GM19467 (cell line): ENCODE results near the gene NEGR1.
A peak's percentile ranks its signal among the peaks of the same experiment; 100 is the strongest.

ENCODE experiments used
- ATAC-seq: cut with Tn5 transposase; IDR thresholded peaks from one replicate; pipeline ENCODE4 v1.9.1; 2021; ENCODE audit warnings: mild to moderate bottlenecking, moderate library complexity; ENCODE audit not compliant: unreplicated experiment

NEGR1 gene

DNA sequence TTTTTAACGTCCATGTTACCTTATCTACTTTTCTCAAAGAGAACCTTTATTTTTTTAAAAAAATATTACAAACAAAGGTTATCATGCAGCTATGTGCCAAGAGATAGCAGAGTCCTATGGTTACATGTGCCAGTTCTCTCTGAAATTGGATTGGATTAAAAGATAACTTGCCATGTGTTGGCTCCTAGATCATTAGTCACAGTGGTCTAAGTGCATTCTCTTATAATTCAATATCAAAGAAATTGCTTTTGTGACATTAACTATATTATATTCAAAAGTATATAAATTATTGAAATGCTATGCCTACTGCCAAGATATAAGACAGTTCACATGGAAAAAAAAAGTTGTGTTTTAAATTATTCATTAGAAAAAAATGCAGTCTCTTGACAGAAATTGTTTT is 494.2 kb downstream of the NEGR1 start:
- no peak for ATAC-seq

DNA sequence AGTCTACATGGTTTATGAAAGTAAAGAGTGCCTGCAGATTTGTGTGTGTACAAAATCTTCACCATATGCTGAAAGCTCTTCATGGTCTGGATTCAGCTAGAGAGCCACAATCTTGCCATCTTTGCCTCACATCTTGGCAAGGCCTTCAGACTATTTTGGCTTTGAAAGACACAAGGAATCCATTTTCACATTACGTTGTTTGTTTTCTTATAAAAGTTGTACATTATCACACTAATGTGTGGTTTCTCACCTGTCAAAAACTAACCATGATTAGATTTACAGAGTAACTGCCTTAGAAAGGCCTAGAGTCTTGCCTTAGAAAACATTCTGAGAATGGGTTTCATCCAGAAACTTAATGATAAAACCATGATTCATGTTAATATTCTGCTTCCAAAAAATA is 494.6 kb downstream of the NEGR1 start:
- no peak for ATAC-seq

DNA sequence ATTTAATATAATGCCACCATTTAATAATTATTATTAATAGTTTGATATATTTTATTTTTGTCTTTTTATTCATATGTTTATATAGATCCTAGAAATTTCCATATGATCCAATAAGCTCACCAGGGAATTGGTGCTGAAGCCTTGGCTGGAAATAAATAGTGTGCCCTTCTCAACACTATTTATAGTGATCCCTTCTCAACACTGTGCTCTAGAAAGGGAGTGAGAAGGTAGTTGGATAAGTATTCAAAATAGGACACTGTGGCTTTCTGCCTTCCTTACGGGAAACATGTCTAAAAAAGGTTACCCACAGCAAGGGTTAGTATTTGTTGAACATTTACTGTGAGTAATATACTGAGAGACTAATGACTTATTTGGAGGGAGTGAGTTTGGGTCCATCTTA is 496.1 kb downstream of the NEGR1 start:
- ATAC-seq, result no peak

DNA sequence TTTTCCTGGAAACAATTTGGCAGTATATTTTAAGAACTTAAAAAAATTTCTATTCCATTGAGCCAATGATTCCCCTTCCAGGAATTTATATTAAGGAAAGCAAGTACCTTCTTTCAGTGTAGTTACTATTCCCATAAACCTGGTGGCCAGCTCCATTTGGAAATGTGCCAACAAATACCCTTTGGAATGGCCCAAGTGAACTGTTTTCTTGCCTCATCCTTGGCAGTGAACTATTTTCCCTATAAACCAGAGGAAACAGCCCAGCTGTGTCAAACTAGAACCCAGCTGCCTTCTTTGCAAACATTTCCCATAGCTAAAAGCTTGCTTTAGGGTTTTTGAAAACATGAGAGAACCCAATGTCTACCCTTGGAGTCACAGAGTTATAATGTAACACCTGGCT is 496.9 kb downstream of the NEGR1 start:
- ATAC-seq, result no peak

DNA sequence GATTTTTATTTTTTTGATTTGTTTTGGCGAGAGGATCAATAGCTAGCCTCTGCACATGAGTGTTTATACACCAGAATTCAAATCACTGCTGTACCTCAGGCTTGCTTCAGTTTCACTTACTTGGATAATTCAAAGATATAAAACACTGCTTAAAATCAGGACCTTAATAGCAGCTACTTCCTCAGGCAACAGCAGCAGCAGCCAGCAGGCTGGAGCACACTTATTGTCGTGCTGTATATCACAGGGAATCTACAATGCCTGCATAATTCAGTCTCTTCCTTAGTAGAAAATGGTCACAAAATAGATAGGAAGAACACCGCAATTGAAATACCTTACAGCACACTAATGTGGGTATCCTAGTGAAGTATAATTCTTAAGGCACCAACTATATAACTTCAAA is 497.3 kb downstream of the NEGR1 start:
- ATAC-seq, result no peak

DNA sequence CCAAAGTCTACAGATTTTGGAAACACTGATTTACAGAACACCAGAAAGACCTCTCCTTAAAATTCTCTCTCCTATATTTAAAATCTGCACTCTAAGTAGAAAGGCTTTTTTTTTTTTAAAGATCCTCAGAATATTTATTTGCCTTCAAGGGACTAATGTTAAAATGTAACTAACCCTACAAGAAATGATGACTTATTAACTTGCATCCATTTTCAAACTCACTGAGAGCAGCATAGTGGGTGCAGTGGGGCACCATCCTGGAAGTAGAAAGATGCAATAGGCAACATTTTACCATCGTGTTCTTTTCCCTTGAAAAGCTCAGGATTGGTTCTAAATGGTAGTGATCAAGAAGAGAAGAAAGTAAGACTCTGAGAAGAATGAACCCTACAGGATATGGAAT is 498.1 kb downstream of the NEGR1 start:
- no peak for ATAC-seq

DNA sequence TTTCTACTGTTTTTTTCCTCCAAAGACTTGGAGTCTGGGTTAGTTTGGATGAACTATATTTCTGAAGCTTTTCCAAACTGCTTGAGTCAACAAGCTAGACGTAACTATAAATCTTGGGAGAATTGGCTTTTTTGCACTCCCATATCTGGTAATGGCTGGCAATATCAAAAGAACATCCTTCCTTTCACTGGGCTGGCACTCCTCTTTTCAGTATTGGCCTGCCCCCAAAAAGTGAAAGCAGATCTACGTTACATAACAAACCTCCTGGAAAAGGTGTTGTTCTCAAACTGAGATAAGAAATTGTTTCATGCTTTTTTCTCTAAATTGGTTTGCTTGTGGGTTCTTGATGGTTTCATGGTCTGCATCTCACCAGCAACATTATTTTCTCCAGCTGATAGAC is 499.3 kb downstream of the NEGR1 start:
- no peak for ATAC-seq

DNA sequence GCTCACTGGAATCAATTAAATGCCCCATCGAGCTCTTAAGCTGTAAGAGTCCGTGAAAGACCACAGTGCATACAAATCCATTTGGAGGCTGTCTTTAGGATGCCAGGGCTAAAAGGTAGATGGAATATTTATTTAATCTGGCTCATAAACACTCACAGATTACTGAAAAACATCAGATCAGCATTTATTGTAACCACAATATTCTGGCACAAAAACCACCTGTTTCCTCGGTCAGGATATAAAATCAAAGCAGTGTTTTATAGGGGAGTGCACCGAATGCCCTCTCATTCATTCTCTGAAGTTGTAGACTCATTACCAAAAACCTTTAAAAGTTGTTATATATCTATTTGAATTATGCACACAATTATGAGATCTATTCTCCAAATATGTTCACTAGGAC is 500.9 kb downstream of the NEGR1 start:
- ATAC-seq, result no peak

DNA sequence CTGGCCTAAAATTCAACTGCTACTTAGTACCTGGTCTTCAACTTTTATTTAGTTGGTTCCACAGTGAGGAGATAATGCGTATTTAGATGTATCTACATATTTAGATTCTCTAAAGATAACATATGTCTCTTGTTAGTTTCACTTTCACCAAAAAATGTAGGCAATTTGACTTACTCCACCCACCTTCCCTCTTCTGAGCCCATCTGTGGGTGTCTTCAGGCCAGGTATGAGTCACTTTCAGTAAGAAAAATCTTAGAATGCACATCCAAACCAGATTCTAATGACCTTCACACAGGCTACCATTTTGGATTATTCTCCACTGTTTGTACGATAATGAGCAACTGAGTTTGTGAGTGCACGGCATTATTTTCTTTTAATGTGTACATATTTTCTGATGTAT is 501.7 kb downstream of the NEGR1 start:
- peak; percentile 61 for ATAC-seq

DNA sequence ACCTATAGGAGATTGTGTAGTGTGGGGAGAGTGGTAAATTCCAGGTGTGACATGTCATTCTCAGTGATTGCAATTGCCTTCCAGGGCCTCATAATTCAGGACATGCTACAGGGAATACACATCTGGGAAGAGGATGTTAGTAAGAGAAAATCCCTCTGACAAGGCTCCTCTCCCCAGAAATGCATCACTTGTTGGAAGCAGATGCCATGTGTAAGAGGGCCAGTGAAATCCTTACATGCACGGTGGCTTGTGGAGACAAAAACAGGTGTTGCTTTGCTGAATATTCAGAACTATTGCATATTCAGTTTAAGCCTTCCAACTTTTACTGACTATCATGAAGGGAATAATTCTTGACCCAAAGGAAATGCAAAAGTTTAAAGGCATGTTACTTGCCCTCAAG is 503.4 kb downstream of the NEGR1 start:
- no peak for ATAC-seq

DNA sequence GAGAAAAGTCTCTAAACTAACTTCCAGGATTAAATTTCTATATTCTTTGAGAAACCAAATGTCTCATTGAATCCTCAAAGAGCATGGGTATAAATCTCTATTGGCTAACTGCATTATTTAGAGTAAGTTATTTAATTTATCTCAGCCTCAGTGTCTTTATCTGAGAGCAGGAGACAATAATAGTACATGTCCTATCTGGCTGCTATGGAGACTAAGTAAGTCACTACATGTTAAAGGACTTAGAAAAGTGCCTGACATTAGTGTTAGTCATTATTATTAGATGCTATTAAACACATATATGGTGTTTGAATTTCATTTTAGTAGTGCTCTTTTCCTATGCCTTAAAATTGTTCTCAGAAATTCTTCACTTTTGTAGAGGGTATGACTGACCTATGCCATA is 505.2 kb downstream of the NEGR1 start:
- no peak for ATAC-seq

DNA sequence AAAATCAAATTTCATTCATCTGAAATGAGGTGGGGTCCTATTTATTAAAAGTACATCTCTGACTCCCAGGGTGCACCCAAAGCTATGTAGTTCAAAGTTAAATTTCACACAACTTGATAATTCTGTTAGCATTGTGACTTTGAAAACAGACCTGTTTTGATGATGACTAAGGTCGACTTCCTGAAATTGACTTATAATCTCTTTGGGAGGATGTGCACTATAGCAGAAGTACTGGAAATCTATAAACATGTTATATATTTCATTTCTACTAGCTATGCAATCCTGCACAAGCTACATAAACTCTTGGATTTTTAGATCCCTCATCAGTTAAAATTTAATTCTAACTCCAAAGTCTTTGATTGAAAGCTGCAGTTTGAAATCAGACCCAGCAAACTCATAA is 507.6 kb downstream of the NEGR1 start:
- ATAC-seq, result no peak

DNA sequence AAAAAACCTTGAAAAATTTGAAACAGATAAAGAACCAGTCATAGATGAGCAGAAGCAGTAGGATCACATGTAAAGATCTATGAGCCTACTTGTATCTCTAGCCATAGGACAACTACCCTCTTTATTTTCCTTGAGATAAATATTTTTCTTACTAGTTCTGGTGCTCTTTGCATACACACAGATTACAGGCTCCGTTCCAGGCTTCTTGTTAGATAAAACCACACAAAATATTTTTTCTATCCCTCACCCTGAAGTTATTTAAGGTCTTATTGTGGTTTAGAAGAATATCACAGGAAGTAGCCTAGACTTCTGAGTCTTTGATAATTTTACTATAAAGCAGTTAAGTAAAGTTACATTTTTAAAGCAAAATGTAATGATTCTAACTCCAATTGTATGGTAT is 512.2 kb downstream of the NEGR1 start:
- ATAC-seq, result no peak

DNA sequence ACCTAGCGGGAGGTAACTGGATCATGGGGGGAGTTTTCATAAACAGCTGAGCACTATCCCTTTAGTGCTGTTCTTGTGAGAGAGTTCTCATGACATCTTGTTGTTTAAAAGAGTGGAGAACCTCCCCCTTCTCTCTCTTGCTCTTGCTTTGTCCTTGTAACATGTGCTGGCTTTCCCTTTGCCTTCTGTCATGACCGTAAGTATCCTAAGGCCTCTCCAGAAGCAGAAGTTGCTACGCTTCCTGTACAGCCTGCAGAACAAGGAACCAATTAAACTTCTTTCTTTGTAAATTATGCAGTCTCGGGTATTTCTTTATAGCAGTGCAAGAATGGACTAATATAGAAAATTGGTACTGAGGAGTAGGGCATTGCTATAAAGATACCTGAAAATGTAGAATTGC is 515.6 kb downstream of the NEGR1 start:
- no peak for ATAC-seq

DNA sequence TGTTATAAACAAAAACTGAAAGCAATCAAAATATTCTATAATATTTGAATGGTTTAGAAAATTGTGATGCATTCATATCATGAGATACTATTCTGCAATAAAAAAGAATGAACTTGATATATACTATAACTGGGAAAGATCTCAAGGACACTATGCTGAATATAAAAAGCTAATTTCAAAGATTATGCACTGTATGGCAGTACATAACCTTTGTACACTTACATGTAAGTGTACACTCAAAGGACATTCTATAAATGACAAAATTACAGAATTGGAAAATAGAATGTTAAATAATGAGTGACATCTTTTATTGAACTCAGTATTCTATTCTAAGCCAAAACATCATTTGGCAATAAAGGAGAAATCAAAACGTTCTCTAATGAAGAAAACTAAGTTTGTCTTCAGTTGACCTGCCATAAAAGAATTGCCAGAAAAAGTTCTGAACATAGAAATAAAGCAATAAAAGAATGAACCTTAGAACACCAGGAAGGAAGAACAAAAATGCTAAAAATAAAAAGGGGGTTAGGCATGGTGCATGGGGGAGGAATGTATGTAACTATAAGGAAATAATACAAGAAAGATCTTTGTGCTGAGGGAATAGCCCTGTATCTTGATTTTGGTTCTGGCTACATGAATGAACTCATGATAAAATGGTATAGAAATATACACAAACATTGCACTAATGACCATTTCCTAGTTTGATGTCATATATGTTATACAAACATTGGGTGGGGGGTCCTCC is 519.7 kb downstream of the NEGR1 start:
- no peak for ATAC-seq

DNA sequence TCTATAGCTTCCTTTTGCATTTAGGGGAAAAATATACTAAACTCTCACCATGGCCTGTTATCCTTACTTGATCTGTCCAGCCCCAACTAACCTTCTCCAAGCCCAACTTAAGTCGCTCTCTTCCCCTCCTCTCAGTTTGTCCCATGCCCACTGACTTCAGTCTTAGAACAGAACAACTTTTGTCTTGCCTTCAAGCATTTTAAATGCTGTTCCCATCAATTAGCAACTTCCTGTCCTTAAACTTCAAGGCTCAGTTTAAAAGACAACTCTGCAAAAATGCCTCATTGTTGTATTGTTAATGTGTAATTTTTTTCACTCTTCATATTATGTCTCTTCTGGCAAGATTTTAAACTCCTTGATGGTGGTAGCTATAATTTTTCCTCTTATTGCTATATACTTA is 526.9 kb downstream of the NEGR1 start:
- ATAC-seq, result no peak

DNA sequence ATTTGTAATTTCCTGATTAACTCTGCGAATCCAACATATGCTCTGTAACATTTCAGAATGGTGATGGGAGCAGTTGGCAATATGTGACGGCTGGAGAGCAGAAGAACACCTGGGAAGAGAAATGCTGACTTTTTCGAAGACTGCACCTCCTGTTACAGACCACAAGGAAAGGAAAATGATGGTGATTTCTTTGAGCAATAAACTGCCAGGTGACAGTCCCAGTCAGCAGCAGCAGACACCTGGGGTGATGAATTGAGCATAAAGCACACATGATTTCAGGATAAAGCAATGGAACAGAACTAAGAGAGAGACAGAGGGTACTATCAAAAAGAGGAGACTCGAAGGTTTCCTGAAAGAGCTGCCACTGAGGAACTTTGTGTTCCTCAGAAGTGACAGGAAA is 528.6 kb downstream of the NEGR1 start:
- ATAC-seq, result no peak

DNA sequence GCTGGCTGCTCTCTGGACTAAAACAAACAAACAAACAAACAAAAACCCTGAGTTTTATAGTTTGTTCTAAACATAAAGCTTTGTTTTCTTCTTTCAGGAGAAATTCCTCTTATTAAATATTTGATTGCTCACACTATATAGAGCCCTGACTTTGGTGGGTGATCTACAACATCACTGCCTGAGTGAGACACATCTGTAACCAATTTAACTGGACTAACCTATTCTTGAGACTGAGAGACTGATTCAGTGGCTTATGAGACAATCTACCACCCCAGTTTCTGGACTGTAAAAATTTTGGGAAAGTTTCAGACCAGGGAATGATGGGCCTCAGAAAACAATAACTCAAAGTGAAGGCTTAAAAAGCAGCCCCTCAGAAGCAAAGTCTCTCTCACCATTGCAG is 537.0 kb downstream of the NEGR1 start:
- ATAC-seq, result no peak

DNA sequence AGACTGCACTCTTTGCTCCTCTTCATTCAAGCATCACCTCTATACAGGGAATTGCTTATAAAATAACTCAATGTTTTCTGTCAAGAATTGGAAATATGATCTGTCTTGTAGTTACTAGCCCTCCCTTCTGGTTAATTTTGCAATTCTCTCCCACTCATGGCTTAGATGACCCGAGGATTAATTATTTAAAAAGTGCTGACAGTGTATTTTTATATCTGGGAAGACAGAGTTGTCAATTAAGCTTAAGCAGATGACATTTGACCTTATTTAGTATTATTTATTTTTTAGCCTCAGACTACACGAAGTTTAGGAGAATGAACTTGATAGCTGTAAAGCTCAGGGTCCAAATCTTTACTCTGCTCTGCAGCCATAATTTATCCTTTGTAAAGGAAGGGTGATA is 538.5 kb downstream of the NEGR1 start:
- ATAC-seq, result no peak

DNA sequence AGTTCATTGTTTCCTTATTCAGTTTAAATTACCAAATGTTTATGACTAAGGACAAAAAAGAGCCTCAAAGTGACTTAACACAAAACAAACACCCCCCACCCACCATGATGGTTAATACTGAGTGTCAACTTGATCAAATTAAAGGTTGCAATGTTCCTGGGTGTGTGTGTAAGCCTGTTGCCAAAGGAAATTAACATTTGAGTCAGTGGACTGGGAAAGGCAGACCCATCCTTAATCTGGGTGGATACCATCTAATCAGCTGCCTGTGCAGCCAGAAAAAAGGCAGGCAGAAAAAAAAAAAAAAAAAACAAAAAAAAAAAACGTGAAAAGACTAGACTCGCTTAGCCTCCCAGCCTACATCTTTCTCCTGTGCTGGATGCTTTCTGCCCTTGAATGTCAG is 543.4 kb downstream of the NEGR1 start:
- ATAC-seq, result no peak

DNA sequence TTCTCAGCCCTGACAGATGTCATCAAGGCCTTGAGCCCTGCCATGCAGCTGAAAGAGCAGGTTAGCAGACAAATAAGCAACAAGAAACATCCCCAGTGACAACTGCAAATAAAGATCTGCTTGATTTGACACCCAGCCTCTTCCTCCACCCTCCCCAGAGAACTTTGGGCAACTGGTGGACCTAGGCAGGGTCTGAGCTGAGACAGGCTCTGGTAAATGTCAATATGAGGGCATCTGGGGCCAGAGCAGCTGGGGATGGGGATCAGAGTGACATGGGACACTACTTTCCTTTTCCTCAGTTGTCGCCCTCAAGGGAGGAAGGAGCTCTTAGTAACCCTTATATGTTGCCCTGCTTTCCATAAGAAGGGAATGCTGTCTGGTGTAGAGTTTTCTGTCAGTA is 544.1 kb downstream of the NEGR1 start:
- no peak for ATAC-seq

DNA sequence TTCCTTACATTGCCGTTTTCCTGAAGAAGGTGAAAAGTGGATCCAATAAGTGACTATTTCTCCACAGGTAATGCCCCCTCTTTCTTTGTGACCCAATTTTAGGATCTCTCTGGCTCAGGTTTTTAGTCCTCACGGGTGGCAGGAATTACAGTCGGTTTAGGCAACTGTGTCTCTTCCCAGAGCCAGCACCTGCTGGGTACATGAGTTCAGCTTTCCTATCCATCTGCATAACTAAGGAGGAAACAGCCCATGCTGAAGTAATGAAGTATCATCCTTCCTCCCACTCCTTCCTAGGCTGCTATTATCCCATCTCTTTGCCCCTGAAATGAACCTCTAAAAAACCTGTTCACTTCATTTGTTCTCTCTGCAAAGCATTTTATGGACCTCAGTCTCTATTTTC is 544.6 kb downstream of the NEGR1 start:
- ATAC-seq, result no peak

DNA sequence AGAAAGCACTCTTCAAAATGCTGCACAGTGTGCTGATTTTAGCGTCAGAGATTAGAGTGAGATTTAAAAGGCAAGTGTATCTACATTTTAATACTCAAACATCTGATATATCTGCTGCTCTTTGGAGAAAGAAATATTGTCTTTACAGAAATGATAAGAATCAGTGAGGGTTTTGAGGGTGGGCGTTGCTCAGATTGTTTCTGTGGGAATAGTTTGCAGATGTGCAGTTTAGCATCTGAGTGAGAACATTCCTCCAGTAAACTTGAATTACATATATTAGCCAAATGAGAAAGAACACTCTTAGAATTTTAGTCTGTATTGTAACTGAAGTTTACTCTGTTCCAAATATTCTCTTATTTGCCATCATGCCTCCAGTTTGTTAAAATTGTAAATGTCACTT is 549.2 kb downstream of the NEGR1 start:
- no peak for ATAC-seq
